HG03039 (cell line): ENCODE measurements around the gene TMEM164.

Experiments
- ATAC-seq: cut with Tn5 transposase; IDR thresholded peaks from one replicate; pipeline ENCODE4 v1.9.1; 2021; ENCODE audit warnings: mild to moderate bottlenecking, moderate library complexity; ENCODE audit not compliant: unreplicated experiment

Gene TMEM164

DNA sequence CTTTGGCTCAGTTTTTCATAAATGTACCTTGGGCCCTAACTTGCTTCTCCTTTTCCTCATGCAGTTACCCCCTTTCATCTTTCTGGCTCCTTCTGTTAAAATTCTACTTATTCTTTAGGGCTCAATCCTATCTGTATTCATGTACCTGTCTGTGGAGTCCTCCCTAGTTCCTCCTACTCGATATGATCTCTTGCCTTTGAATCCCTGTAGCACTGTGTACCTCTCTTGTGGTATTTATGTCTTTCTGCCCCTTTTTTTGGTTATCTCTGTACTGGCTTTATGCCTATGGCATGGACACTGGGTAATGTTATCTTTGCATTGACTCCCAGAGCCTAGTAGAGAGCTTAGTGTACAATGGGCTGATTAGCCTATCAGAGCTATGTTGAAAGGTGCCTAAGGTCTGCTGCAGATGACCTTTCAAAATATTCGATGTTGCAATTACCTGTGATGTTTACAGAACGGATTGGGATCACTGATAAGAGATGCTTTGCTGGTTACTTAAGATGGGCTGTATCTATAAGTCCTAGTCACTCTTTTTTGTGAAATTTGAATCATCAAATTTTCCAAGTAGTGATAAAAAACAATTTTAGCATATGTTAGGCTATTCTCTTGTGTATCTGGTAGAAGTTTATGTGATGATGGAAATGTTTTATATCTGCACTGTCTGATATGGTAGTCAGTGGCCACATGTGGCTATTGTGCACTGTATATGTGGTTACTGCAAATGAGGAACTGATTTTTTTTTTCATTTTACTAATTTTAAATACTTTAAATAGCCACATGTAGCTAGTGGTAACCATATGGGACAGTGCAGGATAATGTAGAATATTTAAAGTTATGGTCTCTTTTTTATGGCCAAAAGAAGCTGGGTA is 33.5 kb downstream of the TMEM164 start:
- ATAC-seq, result no peak

GRCh38 chrX:110037178-110037577 is 34.3 kb downstream of the TMEM164 start:
- no peak for ATAC-seq

- ATAC-seq, result no peak
Observed at GRCh38 chrX:110038900-110039299, 36.0 kb downstream of the TMEM164 start.

DNA sequence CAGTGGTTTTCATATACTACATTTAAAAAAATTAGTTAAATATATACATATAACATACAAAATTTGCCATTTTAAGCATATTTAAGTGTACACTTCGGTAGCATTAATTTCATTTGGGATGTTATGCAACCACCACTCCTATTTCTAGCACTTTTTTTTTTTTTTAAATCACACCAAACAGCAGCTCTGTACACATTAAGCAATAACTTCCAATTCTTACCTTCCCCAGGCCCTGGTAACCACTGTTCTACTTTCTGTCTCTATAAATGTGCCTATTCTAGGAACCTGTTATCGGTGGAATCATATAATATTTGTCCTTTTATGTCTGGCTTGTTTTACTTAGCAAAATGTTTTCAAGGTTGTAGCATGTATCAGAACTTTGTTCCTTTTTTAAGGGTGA is 39.1 kb downstream of the TMEM164 start:
- ATAC-seq, result no peak

GRCh38 chrX:110042496-110042895 is 39.6 kb downstream of the TMEM164 start:
- ATAC-seq, result no peak

DNA sequence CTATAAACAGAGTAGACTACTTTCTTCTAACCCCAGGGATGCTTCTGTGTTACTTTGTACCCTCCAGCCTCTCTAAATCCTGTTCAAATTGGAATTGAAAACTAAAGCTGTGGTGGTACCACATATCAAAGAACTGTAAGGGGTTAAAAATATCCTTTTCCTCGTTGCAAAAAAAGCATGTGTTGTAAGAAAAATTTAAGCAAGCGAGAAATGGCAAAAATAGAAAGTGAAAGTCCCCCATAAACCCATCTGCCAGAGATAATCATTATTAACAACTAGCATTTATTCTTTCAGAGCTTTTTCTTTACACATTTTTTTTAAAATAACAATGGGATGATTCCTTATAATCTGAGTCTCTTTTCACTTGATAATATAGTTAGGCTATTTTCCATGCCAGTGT is 40.6 kb downstream of the TMEM164 start:
- ATAC-seq, result no peak

GRCh38 chrX:110044346-110045249 is 41.7 kb downstream of the TMEM164 start:
- no peak for ATAC-seq

DNA sequence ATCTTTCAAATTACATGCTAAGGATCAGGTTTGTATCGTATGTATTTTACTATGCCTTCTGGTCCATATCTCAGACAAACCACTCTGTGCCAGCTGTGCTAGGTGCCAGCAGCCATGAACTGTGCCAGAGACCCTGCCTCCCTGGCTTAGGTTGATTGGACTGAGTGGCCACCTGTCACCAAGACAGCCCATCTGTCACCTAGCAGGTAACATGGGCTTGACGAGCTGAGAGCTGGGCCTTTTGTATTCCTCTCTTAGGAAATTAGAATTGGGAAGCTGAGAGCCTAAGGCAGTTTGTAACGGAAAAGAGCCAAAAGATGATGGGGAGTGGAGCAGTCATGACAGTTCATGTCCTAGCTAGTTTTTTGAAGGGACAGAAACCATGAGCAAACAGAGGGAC is 42.5 kb downstream of the TMEM164 start:
- no peak for ATAC-seq

GRCh38 chrX:110046001-110046400 is 43.1 kb downstream of the TMEM164 start:
- no peak for ATAC-seq

DNA sequence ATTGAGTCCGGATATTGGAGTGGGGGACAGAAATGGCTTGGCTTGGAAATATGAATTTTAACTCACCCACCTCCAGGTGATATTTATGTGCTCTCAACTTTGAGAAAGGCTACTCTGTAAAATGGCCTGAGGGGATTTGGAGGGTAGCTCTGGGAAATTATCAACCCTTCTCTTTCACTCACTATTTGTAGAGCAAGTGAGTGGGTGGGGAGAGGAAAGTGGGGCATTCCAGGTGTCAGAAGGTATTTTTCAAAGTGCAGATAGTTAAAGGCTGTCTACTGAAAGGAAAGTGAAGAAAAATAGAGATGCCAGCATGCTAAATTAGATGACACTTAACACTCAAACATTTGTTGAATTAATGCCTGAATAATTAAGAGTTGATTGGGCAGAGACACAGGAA is 44.1 kb downstream of the TMEM164 start:
- ATAC-seq, result peak; percentile 45

- ATAC-seq, result no peak
Observed at GRCh38 chrX:110049096-110049495, 46.2 kb downstream of the TMEM164 start.

DNA sequence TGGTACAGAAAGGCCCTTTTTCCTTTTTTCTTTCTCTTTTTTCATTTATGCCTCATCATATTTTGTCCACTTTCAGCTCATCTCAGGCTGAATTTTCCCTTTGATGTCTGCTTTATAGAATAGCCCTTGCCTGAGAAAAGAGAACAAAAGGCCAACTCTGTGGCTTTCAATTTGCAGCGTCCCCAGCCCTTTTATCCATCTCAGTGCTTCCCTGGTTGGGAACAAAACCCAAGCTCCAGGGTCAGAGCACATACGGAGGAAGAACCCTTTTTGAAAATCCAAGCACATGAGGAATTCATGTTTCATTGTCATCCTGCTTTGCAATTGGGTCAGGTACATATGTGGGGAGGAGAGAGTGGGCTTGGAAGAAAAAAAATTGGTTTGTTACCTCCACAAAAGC is 47.5 kb downstream of the TMEM164 start:
- no peak for ATAC-seq

DNA sequence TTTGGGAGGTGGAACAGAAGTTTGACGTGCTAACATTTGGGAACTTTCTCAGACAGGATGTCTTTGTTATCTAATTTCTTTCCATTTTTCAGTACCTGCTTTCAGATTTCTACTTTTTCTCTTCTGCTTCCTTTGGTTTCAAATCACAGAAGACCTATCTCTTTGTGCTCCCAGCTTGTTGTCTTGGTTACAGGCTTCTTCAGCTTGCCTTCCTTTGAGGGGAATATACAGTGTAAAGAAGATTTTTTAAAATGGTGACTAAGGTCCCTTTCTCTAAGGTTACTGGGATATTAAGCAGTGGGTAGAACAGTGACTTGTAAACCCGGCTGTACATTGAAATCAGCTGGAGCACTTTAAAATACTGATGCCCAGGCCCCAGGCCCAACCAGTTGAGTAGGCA is 48.0 kb downstream of the TMEM164 start:
- ATAC-seq, result no peak

DNA sequence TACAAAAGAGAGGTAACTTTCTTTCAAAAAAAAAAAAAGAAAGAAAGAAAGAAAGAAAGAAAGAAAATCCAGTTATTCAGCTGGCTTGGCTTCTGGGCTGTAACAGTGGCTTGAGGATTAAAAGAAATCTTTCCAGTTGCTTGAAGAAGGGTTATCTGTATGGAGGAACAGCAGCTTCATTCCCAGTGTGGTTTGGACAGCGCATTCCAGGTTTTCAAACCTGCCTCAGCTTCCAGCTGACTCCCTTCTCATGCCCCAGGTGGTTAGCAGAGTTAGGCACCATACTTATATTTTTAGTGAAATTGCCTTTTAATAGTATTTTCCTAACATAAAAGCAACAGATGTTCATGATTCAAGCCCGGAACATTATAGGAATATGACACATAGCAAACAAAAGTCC is 48.6 kb downstream of the TMEM164 start:
- no peak for ATAC-seq

- ATAC-seq, result no peak
Observed at GRCh38 chrX:110052303-110052702, 49.4 kb downstream of the TMEM164 start.

DNA sequence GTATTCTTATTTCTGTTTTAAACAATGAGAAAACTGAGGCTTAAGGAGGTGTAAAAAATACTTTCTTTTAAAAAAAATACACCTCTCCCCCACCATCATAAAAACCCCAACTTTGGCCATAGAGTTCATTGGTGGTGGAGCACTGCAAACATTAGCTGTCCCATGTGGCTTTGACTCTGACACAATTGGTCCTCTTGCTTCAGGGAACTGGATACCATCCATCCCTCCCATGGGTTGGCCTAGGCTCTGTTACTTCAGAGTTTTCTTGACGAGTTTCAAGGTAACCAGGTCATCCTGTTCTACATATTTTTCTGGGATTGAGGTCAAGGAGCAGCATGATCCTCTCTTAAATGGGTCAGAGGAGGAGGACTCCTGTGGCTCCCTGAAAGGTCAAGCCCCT is 50.5 kb downstream of the TMEM164 start:
- ATAC-seq, result no peak

GRCh38 chrX:110055616-110056015 is 52.7 kb downstream of the TMEM164 start:
- no peak for ATAC-seq

DNA sequence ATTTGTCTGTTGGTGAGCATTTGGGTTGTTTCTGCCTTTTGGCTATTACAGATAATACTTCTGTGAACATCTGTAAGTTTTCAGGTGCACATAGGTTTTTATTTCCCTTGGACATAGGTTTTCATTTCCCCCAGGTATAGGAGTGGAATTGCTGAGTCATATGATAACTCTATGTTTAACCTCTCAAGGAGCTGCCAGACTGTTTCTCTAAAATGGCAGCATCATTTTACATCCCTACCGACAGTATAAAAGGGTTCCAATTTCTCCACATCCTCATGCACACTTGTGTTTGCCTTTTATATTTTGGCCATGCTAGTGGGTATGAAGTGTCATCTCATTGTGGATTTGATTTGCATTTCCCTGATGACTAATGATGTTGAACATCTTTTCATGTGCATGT is 53.5 kb downstream of the TMEM164 start:
- no peak for ATAC-seq

GRCh38 chrX:110059410-110059809 is 56.5 kb downstream of the TMEM164 start:
- no peak for ATAC-seq

GRCh38 chrX:110060317-110060716 is 57.4 kb downstream of the TMEM164 start:
- no peak for ATAC-seq

DNA sequence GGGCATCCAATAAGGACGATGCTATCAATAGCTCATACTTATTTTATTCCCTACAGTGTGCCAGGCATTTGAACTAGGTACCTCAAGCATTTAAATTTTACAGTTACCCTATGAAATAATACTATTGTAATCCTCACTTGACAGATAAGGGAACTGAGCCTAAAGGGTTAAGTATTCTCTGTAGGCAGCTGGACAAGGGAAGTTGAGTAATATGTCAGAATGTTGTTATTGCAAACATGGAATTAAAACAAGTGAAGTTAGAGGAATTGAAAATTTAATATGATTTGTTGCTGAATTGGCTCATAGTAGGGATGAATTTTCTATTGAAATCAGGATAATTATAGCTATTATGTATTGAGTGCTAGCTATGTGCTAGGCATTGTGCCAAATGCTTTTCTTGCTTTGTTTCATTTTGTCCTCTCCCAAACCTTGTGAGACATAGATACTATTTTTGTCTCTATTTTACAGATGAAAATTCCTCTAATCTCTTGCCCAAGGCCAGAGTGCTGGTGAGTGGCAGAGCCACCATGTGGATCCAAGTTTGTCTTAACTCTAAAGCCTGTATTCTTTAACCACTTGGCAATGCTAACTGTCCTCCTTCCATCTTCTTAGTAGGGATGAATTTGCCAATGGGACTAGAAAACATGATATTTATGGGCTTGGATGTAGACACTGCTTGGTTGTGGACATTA is 58.1 kb downstream of the TMEM164 start:
- no peak for ATAC-seq
